Keratinocyte (primary cell): ENCODE data around the gene TBC1D19. TPM values are rescaled to one million over a fixed set of nuclear protein-coding genes. Genes with fewer than 3 reads are reported as not detected.

ENCODE experiments used
- DNase-seq: peaks from one replicate; pipeline ENCODE4 v3.0.0-alpha.2; 2011; ENCODE audit warnings: low read depth, missing footprints, low spot score
- FAIRE-seq: peaks from 2 replicates; lab custom pipeline; 2011; peaks lifted over from hg19 to GRCh38; lab: Jason Lieb, UNC
- H2AFZ ChIP-seq: 2 replicates; pipeline ENCODE4 v1.6.0; 2012; ENCODE audit warnings: low read length, control low read depth, inconsistent platforms; ENCODE audit not compliant: control insufficient read depth
- H3K27ac ChIP-seq: 2 replicates; pipeline ENCODE4 v1.5.1; 2011; ENCODE audit warnings: low read length; ENCODE audit not compliant: control insufficient read depth, insufficient read depth
- H3K27me3 ChIP-seq: 3 replicates; pipeline ENCODE4 v1.6.0; 2011; ENCODE audit warnings: low read length; ENCODE audit not compliant: control insufficient read depth, insufficient read depth; ENCODE audit errors: extremely low read depth
- H3K36me3 ChIP-seq, 2 experiments: 2 replicates in 1 of 2; 3 replicates in 1 of 2; pipeline ENCODE4 v1.5.1; 2011; ENCODE audit warnings: low read length in 2 of 2, mild to moderate bottlenecking in 1 of 2; ENCODE audit not compliant: control insufficient read depth in 2 of 2, insufficient read depth in 2 of 2; ENCODE audit errors: extremely low read depth in 1 of 2
- H3K4me1 ChIP-seq: 3 replicates; pipeline ENCODE4 v1.5.1; 2011; ENCODE audit warnings: low read length; ENCODE audit not compliant: control insufficient read depth, insufficient read depth; ENCODE audit errors: extremely low read depth
- H3K4me2 ChIP-seq: 3 replicates; pipeline ENCODE4 v1.6.0; 2011; ENCODE audit warnings: low read depth, low read length; ENCODE audit not compliant: control insufficient read depth, insufficient read depth; ENCODE audit errors: extremely low read depth
- H3K4me3 ChIP-seq, 3 experiments: fragments of 200-600 bp in 1 of 3; sonication (generic) in 1 of 3; 2 replicates in 2 of 3; 3 replicates in 1 of 3; pipeline ENCODE4 v1.5.1; 2011 to 2016; ENCODE audit warnings: low read length in 3 of 3, mild to moderate bottlenecking in 3 of 3, control low read depth in 2 of 3, inconsistent platforms in 1 of 3, low read depth in 1 of 3, mixed read lengths in 1 of 3, mixed run types in 1 of 3, moderate library complexity in 1 of 3; ENCODE audit not compliant: control insufficient read depth in 2 of 3, insufficient read depth in 2 of 3; ENCODE audit errors: extremely low read depth in 1 of 3
- H3K79me2 ChIP-seq: 2 replicates; pipeline ENCODE4 v1.6.0; 2012; ENCODE audit warnings: low read length; ENCODE audit not compliant: control insufficient read depth, insufficient read depth
- H3K9ac ChIP-seq: 3 replicates; pipeline ENCODE4 v1.6.0; 2011; ENCODE audit warnings: low read length; ENCODE audit not compliant: control insufficient read depth, insufficient read depth; ENCODE audit errors: extremely low read depth
- H3K9me1 ChIP-seq: 3 replicates; pipeline ENCODE4 v1.6.0; 2011; ENCODE audit warnings: low read length; ENCODE audit not compliant: control insufficient read depth, insufficient read depth; ENCODE audit errors: extremely low read depth
- H3K9me3 ChIP-seq: 2 replicates; pipeline ENCODE4 v1.5.1; 2012; ENCODE audit warnings: low read depth, low read length; ENCODE audit not compliant: control insufficient read depth
- H4K20me1 ChIP-seq: 3 replicates; pipeline ENCODE4 v1.6.0; 2011; ENCODE audit warnings: low read length; ENCODE audit not compliant: control insufficient read depth, insufficient read depth; ENCODE audit errors: extremely low read depth
- CTCF ChIP-seq, 3 experiments: IDR thresholded peaks in 1 of 3; conservative IDR thresholded peaks in 1 of 3; optimal IDR thresholded peaks in 1 of 3; 2 replicates in 2 of 3; 3 replicates in 1 of 3; pipeline versions ENCODE3 to v1.5.1; 2011; ENCODE audit warnings: low read length in 3 of 3, mild to moderate bottlenecking in 3 of 3, moderate library complexity in 2 of 3, control low read depth in 1 of 3, inconsistent platforms in 1 of 3; ENCODE audit not compliant: insufficient read depth in 2 of 3; ENCODE audit errors: extremely low read depth in 1 of 3
- EZH2 ChIP-seq: IDR thresholded peaks from one replicate; pipeline ENCODE4 v1.6.1; 2012; ENCODE audit warnings: inconsistent platforms, mild to moderate bottlenecking, low read length, moderate library complexity
- dilution Hi-C: fragments of 300-500 bp; cut with MboI; formaldehyde crosslinking; loops from one replicate; pipeline ENCODE4 v1.7.0; 2020; ENCODE audit warnings: low sequenced_read_pairs; ENCODE audit not compliant: extremely low pct_ligation_motif_present
- polyA plus RNA-seq, 5 experiments: library from polyadenylated mRNA; depleted of rRNA in 3 of 5; stranded (reverse) in 3 of 5; stranded (forward) in 1 of 5; unstranded in 1 of 5; fragments of >200 nt; gene quantifications; 1 replicate in 1 of 5; 2 replicates in 3 of 5; 3 replicates in 1 of 5; pipeline versions ENCODE4 v1.2.1 to v1.2.3, GENCODE V29; 2011 to 2012; ENCODE audit warnings: missing spikeins in 2 of 5, low read depth in 1 of 5, low replicate concordance in 1 of 5

Gene TBC1D19
- polyA plus RNA-seq, 1 donor (not counting 4 experiments of a cell fraction or from before 2014, with no cell fraction given), result 11.3 TPM

DNA sequence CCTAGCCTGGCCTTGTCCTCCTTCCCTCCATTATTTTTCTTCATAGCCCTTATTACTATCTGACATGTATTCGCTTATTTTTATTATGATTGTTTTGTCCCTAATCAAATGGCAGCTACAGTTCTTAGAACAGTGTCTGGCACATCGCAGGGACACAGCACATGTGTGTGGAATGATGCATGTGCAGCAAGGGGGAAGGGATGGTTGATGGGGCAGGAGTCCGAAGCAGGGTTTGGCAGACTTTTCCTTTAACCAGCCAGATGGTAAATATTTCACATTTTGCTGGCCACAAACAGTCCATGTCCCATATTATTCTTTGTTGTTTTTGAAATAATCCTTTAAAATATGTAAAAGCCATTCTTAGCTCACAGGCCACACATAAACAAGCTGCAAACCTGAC lies 148.5 kb downstream of the TBC1D19 start:
- H3K36me3 ChIP-seq, result no peaks in the 10 kb centered on the region
- no peak for TF ChIP-seq CTCF (optimal IDR thresholded peaks at IDR 0.05 in 1 of 3, IDR thresholded peaks at IDR 0.05 in 1 of 3, conservative IDR thresholded peaks at IDR 0.05 in 1 of 3; ENCODE audit: extremely low read depth in 1 of 3, insufficient read depth in 2 of 3, low read length in 3 of 3)
- no peak for TF ChIP-seq EZH2
- FAIRE-seq (no peak), DNase-seq (no peak)
- H2AFZ ChIP-seq, result no peak overlapping the region
- no peaks in the 10 kb centered on the region for H3K9me1 ChIP-seq
- no peaks in the 10 kb centered on the region for H3K4me1 ChIP-seq
- H3K9ac ChIP-seq, result no peak overlapping the region
- no peak overlapping the region for H3K4me3 ChIP-seq
- H3K4me2 ChIP-seq, result no peak overlapping the region
- H3K27ac ChIP-seq, result no peak overlapping the region
- no peaks in the 10 kb centered on the region for H3K9me3 ChIP-seq
- H3K27me3 ChIP-seq, result no peaks in the 10 kb centered on the region
- dilution Hi-C loops, result no loop called here
- no peaks in the 10 kb centered on the region for H4K20me1 ChIP-seq
- no peaks in the 10 kb centered on the region for H3K79me2 ChIP-seq

DNA sequence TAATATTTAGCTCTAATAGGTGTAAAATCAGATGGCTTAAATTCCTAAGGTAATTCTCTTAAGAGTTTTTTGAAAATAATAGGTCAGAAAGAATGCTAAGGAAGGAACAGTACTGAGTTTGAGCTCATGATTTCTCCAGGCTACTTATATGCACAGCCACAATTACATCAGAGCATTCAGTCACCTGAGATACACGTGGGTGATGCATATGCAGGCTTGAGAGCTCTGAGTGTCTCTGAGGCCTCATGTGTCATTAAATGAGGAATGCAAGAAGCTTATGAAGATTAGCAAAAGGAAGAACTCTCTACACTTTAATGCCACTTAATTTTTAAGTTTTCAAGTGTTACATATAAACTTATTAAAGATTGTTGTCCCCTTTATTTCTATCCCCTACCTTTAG lies 152.7 kb downstream of the TBC1D19 start:
- no peak overlapping the region for H2AFZ ChIP-seq
- TF ChIP-seq CTCF (optimal IDR thresholded peaks at IDR 0.05 in 1 of 3, IDR thresholded peaks at IDR 0.05 in 1 of 3, conservative IDR thresholded peaks at IDR 0.05 in 1 of 3; ENCODE audit: extremely low read depth in 1 of 3, insufficient read depth in 2 of 3, low read length in 3 of 3) (no peak), EZH2 (no peak)
- no peaks in the 10 kb centered on the region for H3K27me3 ChIP-seq
- H3K36me3 ChIP-seq, result no peaks in the 10 kb centered on the region
- H3K9ac ChIP-seq, result no peak overlapping the region
- no peak for DNase-seq
- H3K4me3 ChIP-seq, result no peak overlapping the region
- no peaks in the 10 kb centered on the region for H4K20me1 ChIP-seq
- FAIRE-seq, result peak; percentile 34
- H3K4me2 ChIP-seq, result no peak overlapping the region
- H3K79me2 ChIP-seq, result no peaks in the 10 kb centered on the region
- H3K9me3 ChIP-seq, result no peaks in the 10 kb centered on the region
- H3K4me1 ChIP-seq, result no peaks in the 10 kb centered on the region
- no peak overlapping the region for H3K27ac ChIP-seq
- no peaks in the 10 kb centered on the region for H3K9me1 ChIP-seq
- dilution Hi-C loops, result no loop called here
